Mucosa of gallbladder (tissue), 1 donor: ENCODE measurements around the gene HES1. TPM values are rescaled to one million over a fixed set of nuclear protein-coding genes. Genes with fewer than 3 reads are reported as not detected.

Experiments
- total RNA-seq: library from RNA; stranded (reverse); gene quantifications from one replicate; pipeline ENCODE4 v1.2.1, GENCODE V29; 2021
- donor health status: DM: no; HTN: no; CAD: no.

Gene HES1
- total RNA-seq, 1 donor from 2014 or later: 54.1 TPM

Other genes starting within 250 kb of the HES1 start
- gene CPN2, start 215.2 kb downstream of the HES1 start, total RNA-seq: 0.12 TPM
- gene LRRC15, start 233.6 kb downstream of the HES1 start, total RNA-seq: 0.35 TPM